Raji (cell line): ENCODE measurements around the gene ACTR1A.

Source experiments
- POLR2A ChIP-seq: IDR thresholded peaks from 2 replicates; pipeline ENCODE4 v1.6.1; 2011; ENCODE audit warnings: low read depth, low read length, control low read depth; ENCODE audit not compliant: insufficient read depth

ACTR1A gene

GRCh38 chr10:102502029-102502336 lies 529 bp downstream of the ACTR1A start:
- TF ChIP-seq POLR2A = no peak

GRCh38 chr10:102501201-102502028 lies 1.1 kb downstream of the ACTR1A start:
- no peak for TF ChIP-seq POLR2A

DNA sequence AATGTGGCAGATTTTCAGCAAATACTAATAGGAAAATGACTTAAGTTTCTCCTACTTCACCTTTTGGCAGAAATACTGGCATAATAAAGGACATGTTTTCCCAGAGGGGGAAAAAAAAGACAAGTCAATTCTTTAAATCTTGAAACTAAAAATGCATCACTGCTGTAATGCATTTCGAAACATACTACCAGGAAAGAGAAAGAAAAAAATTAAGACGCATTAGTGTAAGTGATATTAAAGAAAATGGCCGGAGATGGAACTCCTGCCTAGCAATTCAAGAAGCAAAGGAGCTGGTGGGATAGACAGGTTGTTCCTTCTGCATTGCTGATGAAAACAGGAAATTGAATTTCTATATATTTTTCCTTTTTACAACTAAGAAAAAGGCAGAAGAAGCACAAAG lies 3.2 kb downstream of the ACTR1A start:
- TF ChIP-seq POLR2A = no peak

- TF ChIP-seq POLR2A = no peak
Measured at GRCh38 chr10:102497545-102497944, 5.0 kb downstream of the ACTR1A start.

GRCh38 chr10:102493771-102494170 lies 8.7 kb downstream of the ACTR1A start:
- no peak for TF ChIP-seq POLR2A

DNA sequence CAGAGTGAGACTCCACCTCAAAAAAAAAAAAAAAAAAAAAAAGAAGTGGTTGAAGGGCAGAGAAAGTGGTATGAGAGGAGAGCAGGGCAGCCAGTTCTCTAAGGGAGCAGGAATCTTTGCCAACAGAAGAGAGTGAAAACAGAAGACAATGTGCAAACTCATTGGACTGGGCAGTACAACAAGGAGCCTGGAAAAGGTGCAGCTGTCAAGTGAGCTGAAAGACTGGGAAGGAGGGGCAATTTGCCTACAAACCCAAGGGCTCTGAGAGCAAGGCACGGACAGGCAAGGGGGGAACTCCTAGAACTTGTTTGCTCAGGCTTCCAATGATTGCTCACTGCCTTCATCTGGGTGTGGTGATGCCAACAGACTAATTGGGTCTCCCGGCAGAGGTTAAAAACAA lies 9.5 kb downstream of the ACTR1A start:
- no peak for TF ChIP-seq POLR2A

DNA sequence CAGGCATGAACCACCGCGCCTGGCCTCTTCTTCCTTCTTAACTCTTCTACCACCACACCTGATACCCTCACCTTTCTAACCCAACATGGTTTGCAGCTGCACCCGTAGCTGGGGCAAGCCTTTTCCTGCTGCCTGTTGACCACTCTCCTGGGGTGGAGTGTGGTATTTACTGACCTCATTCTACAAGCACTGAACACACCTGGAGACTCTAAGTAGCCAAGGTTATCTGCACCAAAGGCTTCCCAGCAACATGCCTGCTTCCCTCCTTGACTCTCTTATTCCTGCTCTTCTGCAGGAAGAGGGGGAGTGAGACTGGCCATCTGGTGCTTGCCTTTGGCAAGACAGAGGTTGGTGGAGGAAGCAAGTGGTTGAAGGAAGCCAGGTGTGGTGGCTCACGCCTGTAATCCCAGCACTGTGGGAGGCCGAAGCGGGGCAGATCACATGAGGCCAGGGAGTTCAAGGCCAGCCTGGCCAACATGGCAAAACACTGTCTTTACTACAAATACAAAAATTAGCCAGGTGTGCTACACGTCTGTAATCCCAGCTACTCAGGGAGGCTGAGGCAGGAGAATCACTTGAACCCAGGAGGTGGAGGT lies 10.1 kb downstream of the ACTR1A start:
- no peak for TF ChIP-seq POLR2A

DNA sequence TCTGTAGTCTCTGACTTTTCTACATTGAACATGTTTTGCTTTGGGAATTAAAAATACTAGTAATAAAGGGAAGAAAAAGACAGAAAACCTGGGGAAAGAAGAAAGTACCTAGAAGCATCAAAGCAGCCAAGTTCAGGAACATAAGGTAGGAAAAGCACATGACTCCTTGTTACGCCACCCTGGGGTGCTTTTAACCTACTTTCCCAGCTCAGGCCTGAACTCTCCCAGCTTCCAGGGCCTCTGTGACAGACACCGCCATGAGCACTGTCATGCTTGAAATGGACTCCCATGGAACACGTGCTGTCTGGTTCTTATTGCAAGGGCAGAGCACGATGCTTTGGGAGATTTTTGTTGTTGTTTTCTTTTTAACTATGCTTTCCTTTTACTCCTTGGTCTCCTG lies 11.4 kb downstream of the ACTR1A start:
- TF ChIP-seq POLR2A = no peak

DNA sequence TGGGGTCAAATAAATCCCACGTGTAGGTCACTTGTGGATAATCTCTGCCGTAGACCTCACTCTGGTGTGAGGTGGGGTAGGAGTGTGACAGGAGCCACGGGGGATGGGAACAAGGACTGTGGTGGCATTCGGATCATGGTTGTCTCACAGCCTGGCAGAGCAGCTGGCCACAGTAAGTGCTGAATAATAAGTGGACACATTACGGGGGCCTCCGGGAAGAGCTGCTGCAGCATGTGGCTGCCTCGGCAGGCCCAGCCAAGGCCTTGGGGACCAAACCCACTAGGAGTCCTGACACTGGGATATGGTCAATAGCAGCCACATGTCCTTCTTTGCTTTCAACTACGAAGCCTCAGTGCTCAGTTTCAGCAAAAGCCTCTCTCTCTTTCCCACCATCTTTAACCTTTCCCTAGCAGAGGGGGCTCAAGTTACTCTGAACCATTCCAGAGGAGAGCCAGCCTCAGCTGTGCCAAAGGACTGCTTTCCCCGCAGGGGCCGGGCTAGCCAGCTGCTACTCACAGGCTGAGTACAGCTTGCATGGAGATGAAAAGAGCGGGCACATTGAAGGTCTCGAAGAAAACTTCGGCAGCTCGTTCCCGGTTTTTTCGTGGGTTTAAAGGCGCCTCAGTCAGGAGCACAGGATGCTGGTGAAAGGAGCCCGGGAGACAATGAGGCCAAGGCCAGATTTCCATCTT lies 17.3 kb downstream of the ACTR1A start:
- no peak for TF ChIP-seq POLR2A

GRCh38 chr10:102484021-102484420 lies 18.5 kb downstream of the ACTR1A start:
- TF ChIP-seq POLR2A = no peak

DNA sequence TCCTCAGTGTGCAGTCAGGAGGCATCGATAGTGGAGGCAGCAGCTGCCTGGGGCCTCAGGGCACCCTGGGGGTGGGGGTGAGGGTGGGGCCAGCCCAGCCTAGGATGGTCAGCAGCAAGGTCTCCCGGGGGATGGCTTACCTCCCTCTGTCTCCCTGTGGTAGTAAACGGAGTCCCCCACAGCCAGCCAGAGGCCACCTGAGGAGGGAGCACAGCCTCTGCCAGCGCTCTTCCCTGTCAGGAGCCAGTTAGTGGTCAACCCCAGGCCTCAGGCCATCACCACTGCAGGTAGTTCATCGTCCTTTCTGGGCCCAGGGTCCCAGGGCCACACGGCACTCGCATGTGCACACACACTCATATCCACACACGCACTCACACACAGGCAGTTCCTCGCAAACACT lies 22.1 kb downstream of the ACTR1A start:
- no peak for TF ChIP-seq POLR2A

GRCh38 chr10:102479651-102480050 lies 22.9 kb downstream of the ACTR1A start:
- TF ChIP-seq POLR2A = no peak

DNA sequence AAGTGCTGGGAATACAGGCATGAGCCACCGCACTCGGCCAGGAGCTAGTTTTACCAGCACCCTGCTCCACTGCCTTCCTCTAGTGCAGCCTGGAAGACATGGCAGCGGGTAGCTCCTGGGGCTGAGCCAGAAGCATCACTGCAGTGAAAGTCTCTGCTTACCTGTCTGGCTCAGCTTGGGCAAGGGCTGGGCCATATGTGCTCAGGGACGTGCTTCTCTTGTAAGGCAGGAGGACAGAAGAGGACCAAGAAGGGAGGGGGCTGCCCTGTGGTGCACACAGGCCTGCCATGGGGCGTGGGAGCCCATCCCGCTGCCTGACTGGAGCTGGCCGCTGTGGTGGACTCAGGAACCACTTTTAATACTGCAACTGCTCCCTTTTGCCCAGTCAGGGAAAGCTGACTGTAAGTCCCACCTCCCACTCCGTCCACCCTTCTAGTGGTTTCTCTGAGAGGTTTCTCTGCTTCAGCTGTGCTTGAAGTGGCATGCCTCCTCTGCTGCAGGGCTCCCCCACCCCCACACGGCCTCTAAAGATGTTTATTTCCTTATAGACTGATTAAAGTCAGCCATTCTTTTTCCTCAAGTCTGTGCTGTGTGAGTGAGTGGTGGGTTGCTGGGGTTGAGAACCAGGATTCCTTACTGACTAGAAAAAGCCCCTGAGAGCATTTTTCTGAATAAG lies 25.9 kb downstream of the ACTR1A start:
- no peak for TF ChIP-seq POLR2A

DNA sequence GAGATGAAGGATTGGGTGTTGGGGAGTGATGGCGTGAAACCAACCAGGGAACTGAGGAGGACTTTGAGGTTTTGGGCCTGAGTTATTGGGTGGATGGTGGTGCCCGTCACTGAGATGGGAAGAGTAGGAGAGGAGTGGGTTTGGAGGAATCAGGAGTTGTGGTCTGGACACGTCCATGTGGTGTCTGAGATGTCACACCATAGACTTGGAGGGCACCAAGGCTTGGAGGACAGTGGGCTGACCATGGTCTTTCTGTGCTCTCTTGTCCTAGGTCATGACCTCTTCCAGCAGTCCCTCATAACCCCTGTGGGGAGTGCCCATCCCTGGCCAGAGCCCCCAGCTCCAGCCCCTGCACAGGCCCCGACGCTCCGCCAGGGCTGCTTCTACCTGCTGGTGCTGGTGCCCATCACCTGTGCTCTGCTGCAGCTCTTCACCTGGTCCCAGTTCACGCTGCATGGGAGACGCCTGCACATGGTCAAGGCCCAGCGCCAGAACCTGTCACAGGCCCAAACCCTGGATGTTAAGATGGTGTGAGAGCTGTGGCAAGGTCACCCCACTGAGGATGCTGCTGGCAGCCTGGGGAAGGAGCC lies 27.0 kb downstream of the ACTR1A start:
- no peak for TF ChIP-seq POLR2A
